GM12873 (cell line): Measurements from ENCODE around the gene SIAH3.

ENCODE experiments used
- TF ChIP-seq, protein P1 (sequence below): IDR thresholded peaks from 2 replicates; pipeline ENCODE4 v1.5.1; 2012; ENCODE audit warnings: low read depth, mild to moderate bottlenecking, moderate library complexity, low read length, control low read depth; ENCODE audit not compliant: insufficient read depth; ENCODE audit errors: missing control alignments

SIAH3 gene

GRCh38 chr13:45876781-45877180, 25.2 kb upstream of the SIAH3 start:
- TF ChIP-seq, protein P1, sequence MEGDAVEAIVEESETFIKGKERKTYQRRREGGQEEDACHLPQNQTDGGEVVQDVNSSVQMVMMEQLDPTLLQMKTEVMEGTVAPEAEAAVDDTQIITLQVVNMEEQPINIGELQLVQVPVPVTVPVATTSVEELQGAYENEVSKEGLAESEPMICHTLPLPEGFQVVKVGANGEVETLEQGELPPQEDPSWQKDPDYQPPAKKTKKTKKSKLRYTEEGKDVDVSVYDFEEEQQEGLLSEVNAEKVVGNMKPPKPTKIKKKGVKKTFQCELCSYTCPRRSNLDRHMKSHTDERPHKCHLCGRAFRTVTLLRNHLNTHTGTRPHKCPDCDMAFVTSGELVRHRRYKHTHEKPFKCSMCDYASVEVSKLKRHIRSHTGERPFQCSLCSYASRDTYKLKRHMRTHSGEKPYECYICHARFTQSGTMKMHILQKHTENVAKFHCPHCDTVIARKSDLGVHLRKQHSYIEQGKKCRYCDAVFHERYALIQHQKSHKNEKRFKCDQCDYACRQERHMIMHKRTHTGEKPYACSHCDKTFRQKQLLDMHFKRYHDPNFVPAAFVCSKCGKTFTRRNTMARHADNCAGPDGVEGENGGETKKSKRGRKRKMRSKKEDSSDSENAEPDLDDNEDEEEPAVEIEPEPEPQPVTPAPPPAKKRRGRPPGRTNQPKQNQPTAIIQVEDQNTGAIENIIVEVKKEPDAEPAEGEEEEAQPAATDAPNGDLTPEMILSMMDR, result no peak

GRCh38 chr13:45875951-45876350, 24.4 kb upstream of the SIAH3 start:
- TF ChIP-seq, protein P1, result no peak

- TF ChIP-seq, protein P1, result no peak
Measured at GRCh38 chr13:45873491-45874325, 22.2 kb upstream of the SIAH3 start.

DNA sequence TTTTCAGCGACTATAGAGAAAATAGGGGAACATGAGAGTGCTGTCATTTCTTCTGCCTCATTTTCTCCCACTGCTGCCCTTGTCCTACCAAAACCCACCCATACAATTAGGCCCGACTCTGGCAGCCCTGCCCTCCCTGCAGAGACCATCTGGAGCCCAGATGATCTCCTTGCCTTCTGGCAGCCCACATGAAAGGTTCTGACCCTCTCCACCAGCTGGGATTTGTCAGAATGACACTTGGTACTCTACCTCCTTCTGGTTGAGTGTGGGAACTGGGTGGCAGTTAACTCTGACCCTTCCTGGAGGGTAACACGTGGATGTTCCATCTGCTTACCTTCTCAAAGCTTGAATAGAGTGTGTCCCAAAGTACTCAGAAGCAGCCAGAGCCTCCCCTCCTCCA, 21.0 kb upstream of the SIAH3 start:
- TF ChIP-seq, protein P1, result no peak

GRCh38 chr13:45870232-45870631, 18.7 kb upstream of the SIAH3 start:
- TF ChIP-seq, protein P1, result no peak

DNA sequence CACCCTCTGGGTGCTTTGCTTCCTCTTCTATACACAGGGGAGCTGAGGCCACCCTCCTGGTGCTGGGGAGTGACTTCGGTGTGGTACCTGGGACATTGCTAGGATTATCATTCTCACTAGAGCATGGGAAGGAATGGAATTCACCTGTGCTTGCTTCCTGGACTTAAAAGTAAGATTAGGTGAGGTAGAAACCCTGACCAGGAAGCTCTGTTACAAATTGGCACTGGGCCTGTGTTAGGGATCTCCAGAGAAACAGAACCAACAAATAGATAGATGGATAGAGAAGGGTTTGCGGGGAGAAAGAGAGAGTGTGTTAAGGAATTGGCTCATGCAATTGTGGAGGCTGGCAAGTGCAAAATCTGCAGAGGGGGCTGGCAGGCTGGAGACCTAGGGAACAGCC, 13.9 kb upstream of the SIAH3 start:
- TF ChIP-seq, protein P1, result no peak

DNA sequence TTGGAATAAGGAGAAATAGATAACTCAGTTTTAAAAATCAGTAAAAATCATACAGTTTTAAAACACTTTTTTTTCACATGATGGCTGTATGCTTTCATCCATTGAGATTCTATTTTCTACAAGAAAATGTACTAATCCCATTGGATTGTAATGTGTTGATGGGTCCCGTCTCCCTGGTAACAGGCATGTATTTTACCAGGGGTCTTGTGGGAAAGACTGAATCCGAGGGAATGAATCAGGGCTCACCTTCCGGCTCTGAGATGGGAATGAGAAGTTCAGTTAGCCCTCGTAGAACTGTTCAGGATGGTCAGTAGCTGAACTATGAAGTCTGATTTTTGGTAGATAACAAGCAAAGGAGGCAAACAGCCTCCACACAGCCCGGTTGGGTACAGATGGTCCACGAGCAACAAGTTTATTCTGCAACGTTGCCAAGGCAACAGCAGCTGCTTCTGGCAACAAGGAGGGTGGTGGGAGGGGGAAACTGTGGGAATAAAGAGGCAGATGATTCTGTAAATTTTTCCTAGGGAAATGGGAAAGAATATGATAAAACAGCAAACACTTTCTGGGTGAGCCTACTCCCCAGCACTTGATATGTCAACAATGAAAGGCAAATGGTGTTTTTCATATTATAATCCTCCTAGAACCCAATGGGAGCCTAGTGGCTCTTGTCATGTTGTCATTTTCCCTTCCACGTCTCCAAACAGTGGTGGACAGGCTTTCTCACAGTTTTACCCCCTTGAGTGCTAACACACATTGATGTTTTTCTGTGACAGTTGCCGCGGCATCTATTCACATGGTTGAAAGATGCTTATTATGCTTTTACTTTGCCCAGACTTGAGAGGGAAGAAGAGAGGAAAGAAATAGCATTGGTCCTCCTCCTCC, 12.4 kb upstream of the SIAH3 start:
- TF ChIP-seq, protein P1, result no peak
